Measurements from ENCODE around the gene CATSPERD.
"Not testable (repeated sequence)": the region's sequence is repeated elsewhere in the genome, so short reads cannot be mapped to it uniquely, and the experiment has no call there.

GRCh38 chr19:5702053-5702410 is 18.4 kb upstream of the CATSPERD start:
- TF ChIP-seq, protein P1, sequence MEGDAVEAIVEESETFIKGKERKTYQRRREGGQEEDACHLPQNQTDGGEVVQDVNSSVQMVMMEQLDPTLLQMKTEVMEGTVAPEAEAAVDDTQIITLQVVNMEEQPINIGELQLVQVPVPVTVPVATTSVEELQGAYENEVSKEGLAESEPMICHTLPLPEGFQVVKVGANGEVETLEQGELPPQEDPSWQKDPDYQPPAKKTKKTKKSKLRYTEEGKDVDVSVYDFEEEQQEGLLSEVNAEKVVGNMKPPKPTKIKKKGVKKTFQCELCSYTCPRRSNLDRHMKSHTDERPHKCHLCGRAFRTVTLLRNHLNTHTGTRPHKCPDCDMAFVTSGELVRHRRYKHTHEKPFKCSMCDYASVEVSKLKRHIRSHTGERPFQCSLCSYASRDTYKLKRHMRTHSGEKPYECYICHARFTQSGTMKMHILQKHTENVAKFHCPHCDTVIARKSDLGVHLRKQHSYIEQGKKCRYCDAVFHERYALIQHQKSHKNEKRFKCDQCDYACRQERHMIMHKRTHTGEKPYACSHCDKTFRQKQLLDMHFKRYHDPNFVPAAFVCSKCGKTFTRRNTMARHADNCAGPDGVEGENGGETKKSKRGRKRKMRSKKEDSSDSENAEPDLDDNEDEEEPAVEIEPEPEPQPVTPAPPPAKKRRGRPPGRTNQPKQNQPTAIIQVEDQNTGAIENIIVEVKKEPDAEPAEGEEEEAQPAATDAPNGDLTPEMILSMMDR (conservative IDR thresholded peaks at IDR 0.05): not testable (repeated sequence)
- not testable (repeated sequence) for TF ChIP-seq EZH2 (IDR thresholded peaks at IDR 0.05; ENCODE audit: low read depth)
